Trophoblast cell (in vitro differentiated cells and primary cell): ENCODE measurements around the gene RPN2.
A peak's percentile ranks its signal among the peaks of the same experiment; 100 is the strongest.

ENCODE experiments used
- DNase-seq, 2 donors: peaks; one replicate each; pipeline ENCODE4 v3.0.0-alpha.2; 2016
- H2AFZ ChIP-seq: 2 replicates; pipeline ENCODE4 v1.6.1; 2013; ENCODE audit warnings: low read length, moderate library complexity, mild to moderate bottlenecking; ENCODE audit not compliant: insufficient read depth, poor library complexity
- H2AK5ac ChIP-seq: 2 replicates; pipeline ENCODE4 v1.6.1; 2013; ENCODE audit warnings: mild to moderate bottlenecking, low read length
- H2BK120ac ChIP-seq: 2 replicates; pipeline ENCODE4 v1.6.1; 2013; ENCODE audit warnings: low read length, mild to moderate bottlenecking, moderate library complexity; ENCODE audit not compliant: insufficient read depth, poor library complexity
- H2BK12ac ChIP-seq: 2 replicates; pipeline ENCODE4 v1.6.1; 2013; ENCODE audit warnings: mild to moderate bottlenecking, low read length, moderate library complexity
- H2BK5ac ChIP-seq: 2 replicates; pipeline ENCODE4 v1.6.1; 2013; ENCODE audit warnings: low read length, low read depth, moderate library complexity, mild to moderate bottlenecking; ENCODE audit not compliant: poor library complexity
- H3K14ac ChIP-seq: 2 replicates; pipeline ENCODE4 v1.6.1; 2013; ENCODE audit warnings: mild to moderate bottlenecking, low read length
- H3K18ac ChIP-seq: 2 replicates; pipeline ENCODE4 v1.6.1; 2013; ENCODE audit warnings: mild to moderate bottlenecking, low read length
- H3K23ac ChIP-seq: 2 replicates; pipeline ENCODE4 v1.6.1; 2013; ENCODE audit warnings: low read length
- H3K27ac ChIP-seq: 2 replicates; pipeline ENCODE4 v1.5.1; 2013; ENCODE audit warnings: low read depth, mild to moderate bottlenecking, inconsistent platforms, low read length, moderate library complexity
- H3K27me3 ChIP-seq: 2 replicates; pipeline ENCODE4 v1.6.1; 2013; ENCODE audit warnings: inconsistent platforms, mild to moderate bottlenecking, low read length, moderate library complexity; ENCODE audit not compliant: insufficient read depth
- H3K36me3 ChIP-seq, 2 experiments: 1 replicate in 1 of 2; 2 replicates in 1 of 2; pipeline ENCODE4 v1.6.1; 2013; ENCODE audit warnings: low read length in 2 of 2, mild to moderate bottlenecking in 2 of 2, moderate library complexity in 1 of 2; ENCODE audit not compliant: insufficient read depth in 2 of 2, control insufficient read depth in 1 of 2
- H3K4ac ChIP-seq: 2 replicates; pipeline ENCODE4 v1.6.1; 2013; ENCODE audit warnings: low read depth, mild to moderate bottlenecking, low read length, moderate library complexity
- H3K4me1 ChIP-seq, 2 experiments: 1 replicate in 1 of 2; 2 replicates in 1 of 2; pipeline ENCODE4 v1.6.1; 2013; ENCODE audit warnings: low read length in 2 of 2, mild to moderate bottlenecking in 2 of 2, moderate library complexity in 1 of 2; ENCODE audit not compliant: insufficient read depth in 2 of 2, control insufficient read depth in 1 of 2
- H3K4me2 ChIP-seq: 2 replicates; pipeline ENCODE4 v1.6.1; 2013; ENCODE audit warnings: inconsistent platforms, mild to moderate bottlenecking, low read length, moderate library complexity
- H3K4me3 ChIP-seq: 2 replicates; pipeline ENCODE4 v1.5.1; 2013; ENCODE audit warnings: mild to moderate bottlenecking, low read depth, low read length, inconsistent platforms
- H3K79me1 ChIP-seq: one replicate; pipeline ENCODE4 v1.6.1; 2013; ENCODE audit warnings: low read length
- H3K79me2 ChIP-seq: 2 replicates; pipeline ENCODE4 v1.6.1; 2013; ENCODE audit warnings: low read length, mild to moderate bottlenecking; ENCODE audit not compliant: control insufficient read depth, insufficient read depth, poor library complexity
- H3K9ac ChIP-seq: 2 replicates; pipeline ENCODE4 v1.6.1; 2013; ENCODE audit warnings: mild to moderate bottlenecking, low read length
- H3K9me3 ChIP-seq: 2 replicates; pipeline ENCODE4 v1.6.1; 2013; ENCODE audit warnings: low read depth, mild to moderate bottlenecking, control low read depth, inconsistent platforms, low read length; ENCODE audit not compliant: insufficient read depth
- H4K12ac ChIP-seq: 2 replicates; pipeline ENCODE4 v1.6.1; 2013; ENCODE audit warnings: low read depth, mild to moderate bottlenecking, low read length, moderate library complexity
- H4K8ac ChIP-seq: 2 replicates; pipeline ENCODE4 v1.6.1; 2013; ENCODE audit warnings: low read depth, mild to moderate bottlenecking, low read length, moderate library complexity
- H4K91ac ChIP-seq: one replicate; pipeline ENCODE4 v1.6.1; 2013; ENCODE audit warnings: low read depth, mild to moderate bottlenecking, low read length, moderate library complexity
- WGBS: extraction: QIAGEN DNeasy Blood & Tissue Kit; methylation state at CpG from one replicate; pipeline ENCODE4 v1.1.7; 2013; ENCODE audit warnings: missing lambda C conversion rate; ENCODE audit not compliant: insufficient read length, insufficient coverage; ENCODE audit errors: extremely low coverage; 5-methylcytosine and 5-hydroxymethylcytosine counted together

Gene RPN2

GRCh38 chr20:37222086-37222485 is 43.0 kb downstream of the RPN2 start:
- no peak for DNase-seq
- no peak overlapping the region for H3K4ac ChIP-seq
- H3K4me3 ChIP-seq: no peak overlapping the region
- no peak overlapping the region for H4K91ac ChIP-seq
- no peaks in the 10 kb centered on the region for H3K27me3 ChIP-seq
- H3K27ac ChIP-seq: no peak overlapping the region
- H3K14ac ChIP-seq: no peak overlapping the region
- H4K8ac ChIP-seq: no peak overlapping the region
- no peaks in the 10 kb centered on the region for H3K4me1 ChIP-seq
- H2BK120ac ChIP-seq: no peak overlapping the region
- H3K79me1 ChIP-seq: no peaks in the 10 kb centered on the region
- no peak overlapping the region for H2BK5ac ChIP-seq
- H3K79me2 ChIP-seq: no peaks in the 10 kb centered on the region
- no peak overlapping the region for H2BK12ac ChIP-seq
- no CpG with 5 or more reads among the region's 4 CpGs for WGBS
- H3K9me3 ChIP-seq: no peaks in the 10 kb centered on the region
- no peak overlapping the region for H3K9ac ChIP-seq
- no peak overlapping the region for H2AK5ac ChIP-seq
- no peak overlapping the region for H3K23ac ChIP-seq
- H3K4me2 ChIP-seq: no peak overlapping the region
- H3K36me3 ChIP-seq: peaks cover 32 to 48% of the 10 kb centered on the region in 2 experiments
- no peak overlapping the region for H2AFZ ChIP-seq
- no peak overlapping the region for H4K12ac ChIP-seq
- H3K18ac ChIP-seq: no peak overlapping the region

- no peaks in the 10 kb centered on the region for H3K79me2 ChIP-seq
- H3K18ac ChIP-seq: no peak overlapping the region
- H3K4me1 ChIP-seq: no peaks in the 10 kb centered on the region
- no peaks in the 10 kb centered on the region for H3K9me3 ChIP-seq
- H3K14ac ChIP-seq: no peak overlapping the region
- no peak overlapping the region for H4K8ac ChIP-seq
- H2AFZ ChIP-seq: no peak overlapping the region
- no peak overlapping the region for H3K23ac ChIP-seq
- no peak overlapping the region for H2BK120ac ChIP-seq
- no peak overlapping the region for H3K4me2 ChIP-seq
- no peak overlapping the region for H2BK5ac ChIP-seq
- no peak overlapping the region for H4K12ac ChIP-seq
- peak; percentile 53 to 76 for DNase-seq
- H2BK12ac ChIP-seq: no peak overlapping the region
- H3K27ac ChIP-seq: no peak overlapping the region
- no peaks in the 10 kb centered on the region for H3K27me3 ChIP-seq
- no peak overlapping the region for H3K4ac ChIP-seq
- H3K4me3 ChIP-seq: no peak overlapping the region
- no peaks in the 10 kb centered on the region for H3K79me1 ChIP-seq
- H3K36me3 ChIP-seq: peaks cover 26 to 51% of the 10 kb centered on the region in 2 experiments
- no peak overlapping the region for H4K91ac ChIP-seq
- H2AK5ac ChIP-seq: no peak overlapping the region
- H3K9ac ChIP-seq: no peak overlapping the region
Measured at GRCh38 chr20:37223053-37223452, 43.9 kb downstream of the RPN2 start.

GRCh38 chr20:37225146-37225545 is 46.0 kb downstream of the RPN2 start:
- no peak overlapping the region for H3K4ac ChIP-seq
- no peak for DNase-seq
- no peak overlapping the region for H3K23ac ChIP-seq
- H3K27ac ChIP-seq: no peak overlapping the region
- H2BK120ac ChIP-seq: no peak overlapping the region
- H2BK12ac ChIP-seq: no peak overlapping the region
- H4K8ac ChIP-seq: no peak overlapping the region
- H3K18ac ChIP-seq: no peak overlapping the region
- no peaks in the 10 kb centered on the region for H3K79me1 ChIP-seq
- no peak overlapping the region for H2AK5ac ChIP-seq
- no peak overlapping the region for H3K9ac ChIP-seq
- H3K79me2 ChIP-seq: no peaks in the 10 kb centered on the region
- no peak overlapping the region for H2BK5ac ChIP-seq
- no peak overlapping the region for H2AFZ ChIP-seq
- H3K36me3 ChIP-seq: peaks cover 33 to 63% of the 10 kb centered on the region in 2 experiments
- no peaks in the 10 kb centered on the region for H3K27me3 ChIP-seq
- H4K91ac ChIP-seq: no peak overlapping the region
- H4K12ac ChIP-seq: no peak overlapping the region
- no CpG with 5 or more reads among the region's 5 CpGs for WGBS
- no peaks in the 10 kb centered on the region for H3K9me3 ChIP-seq
- no peak overlapping the region for H3K4me3 ChIP-seq
- H3K4me2 ChIP-seq: no peak overlapping the region
- peaks cover 0 to 2% of the 10 kb centered on the region in 2 experiments for H3K4me1 ChIP-seq
- H3K14ac ChIP-seq: no peak overlapping the region

- no peaks in the 10 kb centered on the region for H3K9me3 ChIP-seq
- WGBS: no CpG with 5 or more reads among the region's 3 CpGs
- no peaks in the 10 kb centered on the region for H3K79me1 ChIP-seq
- H3K4ac ChIP-seq: no peak overlapping the region
- H3K27me3 ChIP-seq: no peaks in the 10 kb centered on the region
- H2BK12ac ChIP-seq: no peak overlapping the region
- no peak overlapping the region for H2AFZ ChIP-seq
- no peak overlapping the region for H3K23ac ChIP-seq
- H3K79me2 ChIP-seq: no peaks in the 10 kb centered on the region
- no peak overlapping the region for H2BK120ac ChIP-seq
- H4K12ac ChIP-seq: no peak overlapping the region
- H4K8ac ChIP-seq: no peak overlapping the region
- no peak overlapping the region for H3K4me2 ChIP-seq
- no peak overlapping the region for H2AK5ac ChIP-seq
- peaks cover 45 to 73% of the 10 kb centered on the region in 2 experiments for H3K36me3 ChIP-seq
- H3K27ac ChIP-seq: no peak overlapping the region
- no peak overlapping the region for H4K91ac ChIP-seq
- no peak overlapping the region for H3K18ac ChIP-seq
- no peak overlapping the region for H2BK5ac ChIP-seq
- H3K4me3 ChIP-seq: no peak overlapping the region
- peaks cover 0 to 5% of the 10 kb centered on the region in 2 experiments for H3K4me1 ChIP-seq
- no peak overlapping the region for H3K9ac ChIP-seq
- H3K14ac ChIP-seq: no peak overlapping the region
- DNase-seq: no peak
Measured at GRCh38 chr20:37226889-37227288, 47.8 kb downstream of the RPN2 start.
